ENCODE data around the gene JAML. TPM values are rescaled to one million over a fixed set of nuclear protein-coding genes. Genes with fewer than 3 reads are reported as not detected.
"Not testable (repeated sequence)": the region's sequence is repeated elsewhere in the genome, so short reads cannot be mapped to it uniquely, and the experiment has no call there.

Gene JAML
- polyA plus RNA-seq, 4 donors = 2.2 to 3.2 (median 2.7) TPM

DNA sequence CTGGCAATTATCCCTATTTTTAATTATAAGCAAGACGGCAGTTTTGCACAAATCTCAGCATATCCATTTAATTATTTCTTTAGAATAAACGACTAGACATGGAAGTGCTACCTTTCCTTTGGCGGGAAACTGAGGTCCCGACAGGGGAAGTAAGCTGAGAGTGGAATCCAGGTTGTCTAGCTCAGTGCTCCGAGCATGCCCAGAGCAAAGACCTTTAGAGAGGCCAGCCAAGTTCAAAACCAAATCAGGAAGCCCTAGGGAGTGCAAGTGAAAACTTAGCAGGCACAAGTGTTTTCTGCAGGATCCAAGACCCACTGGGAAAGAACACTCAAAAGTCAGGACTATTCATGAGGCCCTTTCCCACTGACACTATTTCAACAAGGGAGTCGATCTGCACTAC, 25.7 kb downstream of the JAML start:
- no peak for DNase-seq (ENCODE audit: low read depth in 4 of 4, low spot score in 2 of 4)

DNA sequence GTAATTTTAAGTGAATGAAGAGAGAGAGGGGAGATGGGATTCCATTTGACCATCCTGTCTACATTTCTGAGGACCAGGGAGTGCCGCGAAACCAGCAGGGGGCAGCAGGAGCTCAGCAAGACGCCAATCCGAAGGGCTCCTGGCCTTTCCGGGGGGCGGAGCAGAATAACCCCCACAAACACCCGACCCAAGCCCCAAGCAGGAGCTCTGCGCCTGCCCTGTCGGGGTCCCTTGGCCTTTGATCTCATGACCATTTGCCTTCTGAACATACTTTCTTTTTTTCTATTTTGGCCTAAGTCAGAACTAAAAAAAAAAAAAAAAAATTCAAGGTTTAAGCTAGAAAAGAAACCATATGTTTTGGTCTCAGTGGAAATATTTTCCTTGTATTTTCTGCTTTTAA, 26.4 kb downstream of the JAML start:
- peak in 2 of 4 donors; percentile 41 to 54 for DNase-seq (ENCODE audit: low read depth in 4 of 4, low spot score in 2 of 4)

DNA sequence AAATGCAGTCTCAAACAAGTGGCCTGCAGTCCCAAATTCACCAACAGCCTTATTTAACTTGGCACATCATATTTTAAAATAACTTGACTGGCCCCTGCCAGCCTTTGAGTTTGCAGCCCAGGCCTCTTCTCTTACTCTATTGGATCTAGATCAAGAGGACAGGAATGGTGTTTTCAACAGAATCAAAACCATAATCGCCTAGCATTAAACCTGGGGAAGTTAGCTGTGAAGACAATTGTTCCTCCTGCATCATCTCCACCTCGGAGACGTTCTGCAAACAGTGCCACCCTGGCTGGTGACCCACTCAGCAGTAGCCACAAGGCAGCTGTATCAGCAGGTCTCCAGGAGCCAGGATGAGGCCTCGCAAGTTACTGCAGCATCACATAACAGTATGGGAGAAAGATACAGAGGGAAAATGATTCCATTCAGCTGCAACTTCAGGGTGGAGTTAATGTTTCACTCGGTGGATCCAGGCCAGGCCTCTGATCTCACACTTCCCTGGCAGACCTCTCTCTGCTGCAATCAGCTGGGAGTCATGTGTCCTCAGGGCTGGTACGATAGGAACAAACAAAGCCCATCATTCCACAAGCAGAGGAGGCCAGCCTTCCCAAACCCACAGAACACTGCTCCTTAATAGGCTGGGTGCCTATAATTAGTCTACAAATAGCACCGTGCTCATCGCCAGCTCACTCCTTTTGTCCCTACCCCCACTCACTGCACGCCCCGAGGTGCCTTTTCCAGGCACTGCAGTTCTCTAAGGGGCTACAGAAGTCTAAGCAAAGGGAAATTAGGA, 29.8 kb downstream of the JAML start:
- peak in 1 of 4 donors; percentile 44 for DNase-seq (ENCODE audit: low read depth in 4 of 4, low spot score in 2 of 4)

DNA sequence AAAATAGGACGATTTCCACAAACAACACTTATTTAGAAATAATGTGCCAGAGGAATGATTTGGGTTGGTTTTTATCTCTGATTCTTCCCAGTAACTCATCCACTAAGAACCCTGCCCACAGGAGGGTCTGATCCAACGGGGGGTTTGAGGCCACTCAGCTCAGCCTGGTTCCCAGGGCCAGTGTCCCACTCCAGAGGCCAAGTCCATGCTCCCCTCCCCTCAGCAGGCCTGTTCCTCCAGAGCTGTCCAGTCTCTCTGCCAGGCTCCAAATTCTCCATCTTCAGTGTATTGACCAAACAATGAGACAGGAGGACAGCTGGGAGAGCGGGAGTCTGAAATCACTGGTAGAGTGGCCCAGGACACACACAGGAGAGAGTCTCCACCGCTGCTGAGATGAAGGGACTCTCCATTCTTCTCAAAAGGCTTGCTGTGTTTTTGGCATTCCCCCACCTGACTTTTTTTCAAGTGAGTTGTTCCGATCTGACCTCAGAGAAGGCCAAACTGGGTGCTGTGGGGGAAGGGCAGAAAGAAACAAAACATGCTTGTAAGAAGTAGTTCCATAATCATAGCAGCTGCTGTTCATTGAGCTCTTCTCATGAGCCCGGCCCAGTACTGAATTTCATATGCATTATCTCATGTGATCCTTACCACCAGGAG, 30.8 kb downstream of the JAML start:
- no peak for DNase-seq (ENCODE audit: low read depth in 4 of 4, low spot score in 2 of 4)

DNA sequence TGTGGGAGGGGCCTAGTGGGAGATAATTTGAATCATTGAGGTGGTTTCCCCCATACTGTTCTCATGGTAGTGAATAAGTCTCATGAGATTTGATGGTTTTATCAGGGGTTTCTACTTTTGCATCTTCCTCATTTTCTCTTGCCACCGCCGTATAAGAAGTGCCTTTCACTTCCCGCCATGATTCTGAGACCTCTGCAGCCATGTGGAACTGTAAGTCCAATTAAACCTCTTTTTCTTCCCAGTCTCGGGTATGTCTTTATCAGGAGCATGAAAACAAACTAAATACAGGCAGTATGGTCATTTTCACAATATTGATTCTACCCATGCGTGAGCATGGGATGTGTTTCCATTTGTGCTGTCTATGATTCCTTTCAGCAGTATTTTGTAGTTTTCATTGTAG, 32.0 kb downstream of the JAML start:
- DNase-seq (ENCODE audit: low read depth in 4 of 4, low spot score in 2 of 4) = not testable (repeated sequence)

DNA sequence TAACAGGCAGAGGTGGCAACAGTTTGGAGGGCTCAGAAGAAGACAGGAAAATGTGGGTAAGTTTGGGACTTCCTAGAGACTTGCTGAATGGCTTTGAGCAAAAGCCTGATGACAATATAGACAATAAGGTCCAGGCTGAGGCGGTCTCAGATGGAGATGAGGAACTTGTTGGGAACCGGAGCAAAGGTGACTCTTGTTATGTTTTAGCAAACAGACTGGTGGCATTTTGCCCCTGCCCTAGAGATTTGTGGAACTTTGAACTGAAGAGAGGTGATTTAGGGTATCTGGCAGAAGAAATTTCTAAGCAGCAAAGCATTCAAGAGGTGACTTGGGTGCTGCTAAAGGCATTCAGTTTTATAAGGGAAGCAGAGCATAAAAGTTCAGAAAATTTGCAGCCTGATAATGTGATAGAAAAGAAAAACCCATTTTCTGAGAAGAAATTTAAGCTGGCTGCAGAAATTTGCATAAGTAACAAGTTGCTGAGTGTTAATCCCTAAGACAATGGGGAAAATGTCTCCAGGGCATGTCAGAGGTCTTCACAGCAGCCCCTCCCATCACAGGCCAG, 33.8 kb downstream of the JAML start:
- DNase-seq (ENCODE audit: low read depth in 4 of 4, low spot score in 2 of 4) = not testable (repeated sequence)

DNA sequence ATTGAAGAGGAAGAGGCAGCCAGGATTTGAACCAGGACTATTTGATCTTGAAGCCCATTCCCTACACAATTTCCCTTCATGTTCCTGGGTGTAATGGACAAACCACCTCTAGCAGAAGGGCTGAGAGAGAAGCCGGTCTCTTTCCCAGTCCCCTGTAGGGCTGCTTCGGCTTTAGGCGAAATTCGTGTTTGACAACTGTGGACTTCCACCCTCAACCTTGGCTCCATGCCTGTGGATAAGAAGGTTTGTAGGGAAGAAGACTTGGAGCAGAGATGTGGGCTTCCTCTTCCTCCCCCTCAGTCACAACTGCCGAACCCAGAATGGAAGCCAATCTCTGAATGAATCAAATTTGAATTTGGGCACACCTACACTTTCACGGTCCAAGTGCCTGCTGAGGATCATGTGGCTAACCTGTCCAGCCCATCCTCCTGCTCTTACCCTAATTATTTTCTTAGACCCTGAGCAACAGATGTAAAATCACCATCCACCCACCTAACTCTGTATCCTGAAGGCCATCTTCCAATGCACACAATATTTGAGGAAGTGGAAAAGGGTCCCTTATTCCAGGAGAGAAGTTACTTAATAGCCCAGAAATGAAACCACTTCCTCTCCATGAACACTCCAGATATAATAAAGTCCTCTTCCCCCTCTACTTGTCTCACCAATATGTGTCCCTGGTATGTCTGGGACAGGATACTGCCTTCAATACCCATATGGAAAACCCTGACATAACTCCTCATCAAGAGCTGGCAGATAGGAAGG, 38.3 kb downstream of the JAML start:
- DNase-seq (ENCODE audit: low read depth in 4 of 4, low spot score in 2 of 4) = no peak

DNA sequence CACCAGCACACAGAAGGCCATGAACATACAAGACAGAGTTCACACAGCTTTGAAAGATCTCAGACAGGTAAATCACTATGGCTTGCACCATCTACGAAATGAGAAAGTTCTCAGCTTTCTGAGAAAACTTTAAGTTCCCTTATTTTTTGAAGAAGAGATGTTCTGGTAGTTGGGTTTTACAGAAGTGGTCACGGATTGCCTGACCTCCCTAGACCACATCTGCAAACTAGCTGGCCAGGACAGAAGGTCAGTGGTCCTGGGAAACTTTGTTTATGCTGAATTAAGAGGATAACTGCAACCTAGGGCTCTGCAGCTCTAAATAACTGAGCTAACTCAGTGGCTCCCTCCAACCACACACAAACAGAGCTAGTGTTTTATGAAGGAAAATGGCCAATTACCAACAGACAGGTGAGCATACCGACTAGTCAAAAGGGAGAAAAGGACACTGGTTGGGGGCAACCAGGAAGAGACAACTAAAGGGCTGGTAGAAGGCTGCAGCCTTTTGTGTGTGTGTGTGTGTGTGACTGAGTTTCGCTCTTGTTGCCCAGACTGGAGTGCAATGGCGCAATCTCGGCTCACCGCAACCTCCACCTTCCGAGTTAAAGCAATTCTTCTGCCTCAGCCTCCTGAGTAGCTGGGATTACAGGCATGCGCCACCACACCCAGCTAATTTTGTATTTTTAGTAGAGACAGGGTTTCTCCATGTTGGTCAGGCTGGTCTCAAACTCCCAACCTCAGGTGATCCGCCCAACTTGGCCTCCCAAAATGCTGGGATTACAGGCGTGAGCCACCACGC, 39.8 kb downstream of the JAML start:
- no peak for DNase-seq (ENCODE audit: low read depth in 4 of 4, low spot score in 2 of 4)

DNA sequence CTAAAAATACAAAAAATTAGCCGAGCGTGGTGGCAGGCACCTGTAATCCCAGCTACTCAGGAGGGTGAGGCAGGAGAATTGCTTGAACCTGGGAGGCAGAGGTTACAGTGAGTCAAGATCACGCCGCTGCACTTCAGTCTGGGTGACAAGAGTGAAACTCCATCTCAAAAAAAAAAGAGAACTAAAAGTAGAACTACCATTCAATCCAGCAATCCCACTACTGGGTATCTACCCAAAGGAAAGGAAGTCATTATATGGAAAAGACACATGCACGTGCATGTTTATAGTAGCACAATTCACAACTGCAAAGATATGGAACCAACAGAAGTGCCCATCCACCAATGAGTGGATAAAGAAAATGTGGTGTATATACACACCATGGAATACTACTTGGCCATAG, 41.1 kb downstream of the JAML start:
- DNase-seq (ENCODE audit: low read depth in 4 of 4, low spot score in 2 of 4) = not testable (repeated sequence)

DNA sequence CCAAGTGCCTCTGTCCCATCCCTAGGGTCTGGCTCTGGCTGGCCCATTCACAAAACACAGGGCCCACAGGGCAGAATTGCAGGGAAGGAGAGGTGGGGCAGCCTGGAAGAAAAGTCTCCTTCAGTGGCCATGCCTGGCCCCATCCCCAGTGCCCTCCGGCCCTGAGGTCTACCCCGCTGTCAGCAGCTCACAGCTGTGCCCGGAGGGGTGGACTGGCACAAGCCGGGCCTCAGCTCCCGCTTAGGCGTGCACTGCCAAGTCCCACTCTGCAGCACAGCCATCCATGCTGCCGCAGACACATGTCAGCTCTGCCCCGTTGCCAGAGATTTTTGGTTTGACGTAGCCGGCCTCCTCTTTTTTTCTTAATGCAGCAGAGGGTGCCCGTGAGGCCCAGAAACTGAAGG, 44.5 kb downstream of the JAML start:
- peak in 1 of 4 donors; percentile 83 for DNase-seq (ENCODE audit: low read depth in 4 of 4, low spot score in 2 of 4)

DNA sequence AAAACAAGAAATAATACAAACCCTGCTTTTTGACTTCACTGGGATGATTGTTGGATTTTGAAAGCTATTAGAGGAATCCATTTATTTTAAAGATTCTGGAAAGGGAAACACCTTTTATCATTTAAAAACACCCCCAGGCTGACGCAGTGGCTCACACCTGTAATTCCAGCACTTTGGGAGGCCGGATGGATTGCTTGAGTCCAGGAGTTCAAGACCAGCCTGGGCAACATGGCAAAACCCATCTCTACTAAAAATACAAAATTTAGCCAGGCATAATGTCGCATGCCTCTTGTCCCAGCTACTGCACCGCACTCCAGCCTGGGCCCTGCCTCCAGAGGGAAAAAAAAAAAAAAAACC, 48.1 kb downstream of the JAML start:
- DNase-seq (ENCODE audit: low read depth in 4 of 4, low spot score in 2 of 4) = no peak

DNA sequence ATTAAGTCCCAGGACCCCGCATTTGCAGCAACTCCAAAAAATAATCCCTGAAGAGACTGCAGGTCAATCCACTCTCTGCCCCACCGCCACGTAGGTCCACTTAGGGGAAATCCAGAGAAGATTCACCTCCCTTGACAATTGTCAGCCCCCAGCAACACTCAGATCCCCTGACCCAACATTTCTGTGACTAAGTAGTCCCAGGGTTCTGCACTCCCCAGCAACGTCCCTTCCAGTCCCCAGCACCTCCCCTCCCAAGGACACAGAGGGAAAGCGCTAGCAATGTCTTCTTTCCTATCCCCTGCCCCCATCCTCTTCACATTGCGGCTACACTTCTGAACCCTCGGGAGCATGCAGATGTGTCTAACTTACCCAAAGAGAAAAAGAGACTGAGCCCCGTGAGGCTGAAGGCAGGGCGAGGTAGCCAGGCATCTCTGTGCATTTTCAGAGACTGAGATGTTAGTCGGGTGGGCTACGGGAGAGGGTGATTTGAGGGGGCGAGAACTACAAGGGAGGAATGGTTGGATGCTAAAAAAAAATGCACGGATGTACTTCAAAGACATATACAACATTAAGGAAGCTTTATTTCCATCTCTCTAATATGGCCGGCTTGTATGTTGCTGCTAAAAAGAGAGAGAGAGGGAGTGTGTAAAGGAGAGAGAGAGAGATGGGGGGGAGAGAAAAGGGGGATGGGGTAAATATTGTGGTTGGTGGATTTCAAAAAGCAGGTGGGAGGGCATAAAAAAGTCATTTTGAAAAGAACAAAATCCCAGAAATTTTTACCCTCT, 48.6 kb downstream of the JAML start, which contains the start of gene SCN2B:
SCN2B (minus strand) TSS at position 647 of the 785 bp plus-strand sequence; CDS start at position 439, 208 bp downstream.
- DNase-seq (ENCODE audit: low read depth in 4 of 4, low spot score in 2 of 4) = no peak

DNA sequence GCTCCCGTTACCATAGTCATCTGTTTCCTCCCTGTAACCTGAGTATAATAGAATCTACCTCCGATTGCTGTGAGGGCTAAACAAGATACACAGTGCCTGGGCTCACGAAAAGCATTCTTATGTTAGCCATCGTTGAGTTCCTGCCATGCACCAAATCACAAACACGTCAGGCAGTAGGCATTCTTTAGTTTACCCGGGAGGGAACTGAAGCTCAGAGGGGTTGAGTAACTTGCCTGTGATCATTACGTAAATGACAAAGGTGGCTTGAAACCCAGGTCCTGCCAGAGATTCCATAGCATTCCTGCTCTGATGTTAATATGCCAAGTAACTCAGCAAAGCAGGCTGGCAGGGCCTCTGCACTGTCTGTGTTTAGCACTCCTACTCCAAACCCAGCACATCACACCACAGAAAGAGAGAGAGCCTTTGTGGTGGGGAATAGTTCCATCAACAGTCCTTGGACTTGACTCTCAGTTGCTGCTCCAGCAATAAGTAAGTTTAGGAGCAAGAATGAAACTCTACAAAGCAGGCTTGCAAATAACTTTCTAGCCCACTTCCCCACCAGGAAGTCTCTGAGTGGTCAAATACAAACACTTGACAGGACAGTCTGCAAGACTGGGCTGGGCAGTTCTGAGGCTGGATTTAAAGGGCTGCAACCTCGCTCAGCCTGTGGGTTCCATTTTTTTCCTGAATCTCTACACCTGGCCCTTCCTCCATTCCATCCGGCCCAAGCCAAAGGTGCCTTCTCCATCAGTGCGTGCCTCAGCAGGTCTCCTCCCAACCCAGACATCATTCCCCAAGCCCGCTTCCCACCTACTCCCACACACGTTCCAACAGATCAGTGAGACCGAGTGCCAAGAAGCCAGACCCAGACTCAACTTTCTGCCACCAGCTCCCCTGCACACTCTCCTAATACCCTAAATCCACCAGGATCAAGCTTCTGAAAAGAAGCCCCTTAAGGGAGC, 49.5 kb downstream of the JAML start:
- DNase-seq (ENCODE audit: low read depth in 4 of 4, low spot score in 2 of 4) = no peak

DNA sequence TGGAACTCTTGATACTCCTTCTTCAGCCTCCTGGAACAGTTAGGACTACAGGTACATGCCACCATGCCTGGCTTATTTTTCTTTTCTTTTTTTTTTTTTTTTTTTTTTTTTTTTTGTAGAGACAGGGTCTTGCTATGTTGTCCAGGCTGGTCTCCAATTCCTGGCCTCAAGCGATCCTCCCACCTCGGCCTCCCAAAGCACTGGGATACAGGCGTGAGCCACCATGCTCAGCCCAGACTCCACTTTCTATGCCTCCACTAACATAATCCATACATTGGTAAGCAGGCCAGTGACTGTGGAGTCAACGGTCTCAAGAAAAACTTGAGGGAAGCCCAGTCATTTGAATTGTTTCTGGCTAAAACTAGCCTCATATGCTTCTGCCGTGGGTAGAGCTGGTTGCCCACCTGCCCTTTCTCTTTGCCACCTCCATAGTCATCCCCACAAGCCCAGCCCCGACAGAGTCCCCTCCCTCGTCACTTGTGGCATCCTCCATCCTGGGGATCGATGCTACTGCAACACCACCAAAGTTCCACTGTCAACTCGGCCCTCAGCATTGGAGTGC, 50.7 kb downstream of the JAML start:
- DNase-seq (ENCODE audit: low read depth in 4 of 4, low spot score in 2 of 4) = no peak

DNA sequence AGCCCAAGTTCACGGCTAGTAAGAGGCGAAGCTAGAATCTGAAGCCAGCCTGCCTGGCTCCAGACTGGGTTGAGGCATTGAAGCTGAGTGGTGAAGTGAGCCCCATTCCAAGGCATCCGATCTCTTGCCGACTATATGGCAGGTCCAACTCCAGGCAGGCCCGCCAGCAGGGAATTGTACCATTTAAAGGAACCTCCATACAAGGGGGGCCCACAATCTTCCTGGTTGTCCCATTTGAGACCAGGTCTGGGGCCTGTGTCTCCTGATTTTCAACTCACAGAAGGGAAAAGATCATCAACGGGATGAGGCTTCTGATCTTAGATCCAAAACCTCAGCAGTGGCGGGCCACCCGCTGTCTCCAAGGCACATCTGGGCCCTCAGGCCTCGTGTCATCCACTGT, 52.5 kb downstream of the JAML start:
- no peak for DNase-seq (ENCODE audit: low read depth in 4 of 4, low spot score in 2 of 4)

DNA sequence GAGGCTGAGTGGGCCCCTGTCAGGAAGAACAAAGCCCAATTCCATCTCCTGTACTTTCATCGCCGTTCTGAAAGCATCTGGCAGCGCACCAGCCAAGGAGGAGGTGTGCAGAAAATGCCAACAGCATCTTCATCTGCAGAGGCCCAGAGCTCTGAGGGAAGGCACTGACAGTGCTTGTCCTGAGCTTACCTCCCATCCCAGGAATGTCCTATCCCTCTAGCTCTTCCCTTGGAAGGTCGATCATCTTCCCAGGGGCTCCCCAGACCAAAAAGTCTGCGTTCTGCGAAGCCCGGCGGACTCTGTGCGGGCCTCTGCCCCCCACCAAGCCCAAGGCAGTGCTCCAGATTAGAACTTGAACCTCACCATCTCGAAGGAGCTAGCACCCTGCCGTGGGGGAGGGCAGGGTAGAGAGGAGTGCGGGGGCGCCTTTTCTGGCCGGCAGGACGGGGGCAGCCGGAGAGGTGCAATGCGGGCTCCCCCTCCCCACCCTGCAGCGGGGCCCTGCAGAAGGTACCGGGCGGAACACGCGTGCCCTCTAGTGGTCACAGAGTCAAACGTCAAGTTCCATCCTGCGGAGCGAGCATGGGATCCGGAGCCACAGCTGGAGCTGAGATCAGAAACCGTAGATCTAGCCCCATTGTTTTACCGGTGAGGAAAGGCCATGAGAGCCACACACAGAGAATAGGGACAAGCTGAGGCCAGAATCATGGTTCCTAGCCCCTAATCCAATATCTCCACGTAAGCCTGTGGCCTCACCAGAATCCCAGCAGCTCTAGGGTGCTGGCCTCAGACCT, 53.3 kb downstream of the JAML start:
- no peak for DNase-seq (ENCODE audit: low read depth in 4 of 4, low spot score in 2 of 4)

DNA sequence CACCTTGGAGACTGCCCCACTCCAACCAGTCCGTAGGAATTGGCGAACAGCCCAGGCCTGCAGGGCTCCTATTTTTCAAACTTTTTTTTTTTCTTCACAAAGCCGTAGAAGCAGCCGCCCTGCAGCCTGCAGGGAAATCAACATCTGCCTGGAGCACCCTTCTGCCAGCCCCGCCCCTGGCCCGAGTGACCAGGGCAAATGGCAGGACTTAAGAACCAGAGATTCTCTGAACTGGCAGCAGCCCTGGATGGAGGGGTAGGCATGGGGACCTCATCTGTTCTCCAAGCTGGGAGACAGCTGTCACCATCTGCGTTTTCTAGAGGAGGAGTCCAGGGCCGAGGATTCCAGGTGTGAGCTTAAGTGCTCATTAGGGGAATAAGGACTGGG, 53.9 kb downstream of the JAML start:
- DNase-seq (ENCODE audit: low read depth in 4 of 4, low spot score in 2 of 4) = no peak

Measured in left renal cortex interstitium (tissue), 4 donors.